ENCODE results near the gene KHDC3L. TPM values are rescaled to one million over a fixed set of nuclear protein-coding genes. Genes with fewer than 3 reads are reported as not detected.
A peak's percentile ranks its signal among the peaks of the same experiment; 100 is the strongest.

The KHDC3L gene
- total RNA-seq, 1 donor from 2014 or later = not detected

GRCh38 chr6:73394577-73395354, 32.3 kb downstream of the KHDC3L start, which contains the start of gene DDX43:
DDX43 (plus strand) TSS chr6:73394828; CDS start chr6:73394906, 78 bp downstream.
- ChIA-PET POLR2A (interaction anchor here (1.2 kb wide), 1 partner anchor 120 kb away, joined by 6 read pairs; no protein-coding TSS in a partner anchor), CTCF (no interaction called here)
- peak; percentile 80 for ATAC-seq (ENCODE audit: low read depth)
- DNase-seq = peak; percentile 22
- Mint-ChIP-seq H3K4me1 (no peaks in the 10 kb centered on the region), H3K36me3 (ENCODE audit: low read depth) (no peaks in the 10 kb centered on the region), H3K4me3 (peak within 1 kb of the TSS; percentile 78), H3K9me3 (no peaks in the 10 kb centered on the region), H3K27ac (peak within 1 kb of the TSS; percentile 85), H3K27me3 (no peaks in the 10 kb centered on the region)
- intact Hi-C loops (cut with micrococcal nuclease) = loop anchor here (10.0 kb wide), 1 partner anchor 770 kb away; the partner anchor contains the start of gene KCNQ5
- no peak for TF ChIP-seq CTCF (IDR thresholded peaks at IDR 0.05)

GRCh38 chr6:73395875-73396274, 33.4 kb downstream of the KHDC3L start:
- no peak for TF ChIP-seq CTCF (IDR thresholded peaks at IDR 0.05)
- ChIA-PET POLR2A (no interaction called here), CTCF (no interaction called here)
- Mint-ChIP-seq H3K36me3 (ENCODE audit: low read depth) (no peaks in the 10 kb centered on the region), H3K4me1 (no peaks in the 10 kb centered on the region), H3K27me3 (no peaks in the 10 kb centered on the region), H3K4me3 (no peak overlapping the region), H3K27ac (no peak overlapping the region), H3K9me3 (no peaks in the 10 kb centered on the region)
- ATAC-seq (ENCODE audit: low read depth) (no peak), DNase-seq (no peak)
- intact Hi-C loops (cut with micrococcal nuclease) = loop anchor here (10.0 kb wide), 1 partner anchor 771 kb away; the partner anchor contains the start of gene KCNQ5

- CTCF ChIA-PET = no interaction called here
- Mint-ChIP-seq H3K9me3 (no peaks in the 10 kb centered on the region), H3K4me1 (no peaks in the 10 kb centered on the region), H3K36me3 (ENCODE audit: low read depth) (no peaks in the 10 kb centered on the region), H3K27ac (no peak overlapping the region), H3K27me3 (no peaks in the 10 kb centered on the region), H3K4me3 (no peak overlapping the region)
- intact Hi-C loops (cut with micrococcal nuclease) = no loop called here
- ATAC-seq (ENCODE audit: low read depth) (no peak), DNase-seq (no peak)
- POLR2A ChIA-PET = no interaction called here
- no peak for TF ChIP-seq CTCF (IDR thresholded peaks at IDR 0.05)
Observed at GRCh38 chr6:73400656-73401055, 38.2 kb downstream of the KHDC3L start.

- H3K36me3 Mint-ChIP-seq (ENCODE audit: low read depth) = peaks cover 5% of the 10 kb centered on the region
- CTCF ChIA-PET = no interaction called here
Observed at GRCh38 chr6:73409395-73409794, 46.9 kb downstream of the KHDC3L start.

More at GRCh38 chr6:73409395-73409794, 46.9 kb downstream of the KHDC3L start:
- Mint-ChIP-seq H3K27ac (no peak overlapping the region), H3K4me1 (no peaks in the 10 kb centered on the region), H3K27me3 (no peaks in the 10 kb centered on the region), H3K9me3 (no peaks in the 10 kb centered on the region), H3K4me3 (no peak overlapping the region)
- intact Hi-C loops (cut with micrococcal nuclease) = no loop called here
- POLR2A ChIA-PET = no interaction called here
- no peak for ATAC-seq (ENCODE audit: low read depth)
- TF ChIP-seq CTCF (IDR thresholded peaks at IDR 0.05) = no peak
- no peak for DNase-seq
